Limb (tissue), 2 donors: ENCODE data around the gene SLC7A1.

Experiments
- DNase-seq, 2 donors: peaks; one replicate each; pipeline ENCODE4 v3.0.0-alpha.2; 2016; ENCODE audit errors: extremely low spot score in 2 of 2

Gene SLC7A1

DNA sequence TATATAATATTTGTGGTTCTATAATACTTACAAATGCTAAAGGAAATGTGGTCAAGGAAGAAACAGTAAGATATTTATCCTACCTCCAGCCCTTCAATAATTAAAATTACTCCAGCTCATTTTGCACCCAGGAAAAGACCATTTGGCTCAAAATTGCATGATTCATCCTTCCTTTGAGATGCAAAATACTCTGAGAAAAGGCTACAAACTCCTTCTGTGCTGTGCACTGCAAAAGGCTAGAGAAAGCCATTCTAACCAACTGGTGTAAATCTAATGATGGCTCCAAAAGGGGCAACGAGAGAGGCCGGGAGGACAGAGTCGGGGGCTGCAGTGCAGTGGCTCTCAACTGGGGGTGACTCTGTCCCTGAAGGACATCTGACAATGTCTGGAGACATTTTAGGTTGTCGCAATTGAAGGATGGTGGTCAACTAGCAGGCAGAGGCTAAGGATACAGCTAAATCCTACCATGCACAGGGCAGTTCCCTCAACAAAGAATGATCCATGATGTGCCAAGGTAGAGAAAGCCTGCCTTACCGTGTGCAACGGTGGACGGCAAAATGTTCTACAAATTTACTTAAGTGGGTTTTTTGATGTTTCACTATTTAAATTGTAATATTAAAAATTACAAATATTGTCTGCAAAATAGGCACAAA, 32.6 kb downstream of the SLC7A1 start:
- DNase-seq = no peak

DNA sequence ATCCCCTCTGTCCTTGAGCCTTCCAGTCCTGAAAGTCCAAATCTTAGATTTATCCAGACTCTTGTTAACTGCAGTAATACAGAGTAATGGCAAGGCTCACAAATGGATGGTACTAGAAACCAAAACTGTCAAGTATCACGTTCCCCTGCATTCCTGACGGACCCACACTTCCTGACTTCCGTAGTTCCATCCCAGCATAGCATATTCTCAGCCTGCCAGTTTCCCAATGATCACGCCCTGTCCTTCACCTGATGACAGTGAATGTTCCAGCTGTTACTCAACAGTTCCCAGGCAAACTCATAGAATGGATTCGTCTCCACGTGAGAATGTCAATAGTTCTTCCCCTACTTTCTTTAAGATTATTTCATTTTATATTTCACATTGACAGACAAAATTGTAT, 33.6 kb downstream of the SLC7A1 start:
- no peak for DNase-seq

GRCh38 chr13:29556742-29557141, 38.7 kb downstream of the SLC7A1 start:
- no peak for DNase-seq

- no peak for DNase-seq
Measured at GRCh38 chr13:29551214-29551613, 44.3 kb downstream of the SLC7A1 start.

GRCh38 chr13:29550430-29550988, 45.0 kb downstream of the SLC7A1 start:
- no peak for DNase-seq

DNA sequence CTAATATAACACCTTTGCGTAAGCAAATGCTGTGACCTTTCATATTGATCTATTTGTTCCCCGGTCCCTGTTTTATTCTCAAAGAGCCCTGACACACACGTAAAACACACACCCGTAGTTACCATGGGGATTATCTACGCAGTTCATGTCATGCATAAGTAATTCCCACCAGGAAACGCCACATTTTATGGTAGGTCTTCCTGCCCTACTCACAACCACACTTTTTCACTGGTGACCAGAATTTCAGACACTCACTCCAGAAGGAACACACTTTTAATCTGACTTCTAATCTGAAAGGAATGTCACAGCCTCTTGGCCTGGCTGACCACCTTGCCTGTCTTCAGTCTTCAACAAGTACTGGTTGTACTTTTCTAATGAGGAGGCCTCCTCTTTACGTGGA, 46.8 kb downstream of the SLC7A1 start:
- DNase-seq = no peak

DNA sequence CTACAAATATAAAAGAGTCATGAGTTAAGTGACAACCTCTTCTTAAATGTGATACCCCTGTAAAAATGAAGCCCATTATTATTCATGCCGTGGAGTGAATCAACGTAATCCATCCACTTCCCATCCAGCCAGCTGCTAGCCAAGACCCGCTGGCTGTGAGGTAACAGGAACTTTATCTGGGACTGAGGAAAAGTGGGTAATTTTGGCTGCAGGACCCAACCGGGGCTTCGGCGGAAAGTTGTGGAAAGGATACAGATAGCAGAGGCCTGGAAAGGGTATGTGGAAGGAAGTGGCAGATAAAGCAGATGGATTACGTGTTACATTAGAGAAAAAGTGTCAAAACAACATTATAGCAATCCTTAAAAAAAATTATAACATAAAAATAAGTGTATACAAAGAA, 48.3 kb downstream of the SLC7A1 start:
- DNase-seq = no peak

- no peak for DNase-seq
Measured at GRCh38 chr13:29546662-29547061, 48.8 kb downstream of the SLC7A1 start.

GRCh38 chr13:29545988-29546387, 49.5 kb downstream of the SLC7A1 start:
- no peak for DNase-seq

DNA sequence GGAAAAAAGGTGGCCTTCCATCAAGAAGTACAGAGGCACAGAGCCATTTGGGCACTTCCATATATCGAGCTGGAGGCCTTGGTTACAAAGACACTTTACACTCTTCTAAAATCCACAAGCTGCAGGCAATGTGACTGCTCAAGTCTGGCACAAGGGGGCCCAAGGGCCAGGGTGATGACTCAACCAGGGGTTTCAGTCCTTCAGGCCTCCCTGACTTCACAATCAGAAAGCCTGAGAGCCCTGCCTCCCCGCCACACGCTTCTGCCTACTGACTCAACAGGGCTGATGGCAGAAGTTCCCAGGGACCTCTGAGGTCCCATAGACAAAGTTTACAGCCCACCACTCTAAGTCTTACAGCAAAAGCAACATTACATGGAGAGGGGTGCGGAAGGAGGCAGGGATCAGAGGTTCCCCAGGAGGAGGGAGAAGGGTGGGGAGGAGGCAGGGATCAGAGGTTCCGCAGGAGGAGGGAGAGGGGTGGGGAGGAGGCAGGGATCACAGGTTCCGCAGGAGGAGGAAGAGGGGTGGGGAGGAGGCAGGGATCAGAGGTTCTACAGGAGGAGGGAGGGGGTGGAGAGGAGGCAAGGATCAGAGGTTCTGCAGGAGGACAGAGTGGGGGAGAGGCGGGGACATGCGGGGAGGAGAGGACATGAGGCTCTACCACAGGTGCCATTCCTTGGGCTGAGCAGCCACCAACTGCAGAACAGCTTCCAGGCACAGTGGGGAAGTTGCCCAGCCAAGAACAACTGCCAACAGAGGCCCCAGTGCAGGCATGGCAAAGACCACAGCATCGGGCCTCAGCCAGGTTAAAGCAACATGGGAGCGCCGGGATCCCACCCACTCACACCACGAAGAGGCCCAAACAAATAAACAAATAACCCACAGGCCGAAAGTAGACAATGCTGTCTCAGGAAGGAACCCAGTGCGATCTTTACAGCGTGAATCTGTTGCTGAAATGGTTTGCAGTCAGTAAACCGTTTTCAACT, 52.0 kb downstream of the SLC7A1 start:
- no peak for DNase-seq

GRCh38 chr13:29542381-29542780, 53.1 kb downstream of the SLC7A1 start:
- DNase-seq = no peak

- no peak for DNase-seq
Measured at GRCh38 chr13:29541400-29541799, 54.1 kb downstream of the SLC7A1 start.

- DNase-seq = no peak
Measured at GRCh38 chr13:29540799-29541198, 54.7 kb downstream of the SLC7A1 start.

DNA sequence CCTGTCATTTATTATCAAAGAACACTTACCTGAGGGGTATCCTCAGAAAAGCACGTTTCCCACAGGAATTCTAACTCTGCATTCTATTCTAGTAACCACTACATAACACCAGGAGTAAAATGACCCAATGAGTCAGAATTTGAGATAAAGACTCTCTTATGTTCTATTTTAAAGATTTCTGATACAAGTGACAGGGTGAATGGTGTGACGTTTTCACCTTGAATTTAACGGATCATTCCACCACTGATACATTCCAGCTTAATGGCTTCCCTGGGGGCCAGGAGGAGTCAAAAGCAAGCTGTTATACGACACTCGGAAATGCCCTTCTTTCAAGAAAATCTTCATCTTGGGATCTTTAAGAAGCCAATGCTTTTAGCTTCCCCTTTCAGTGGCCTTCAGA, 55.2 kb downstream of the SLC7A1 start:
- DNase-seq = no peak

DNA sequence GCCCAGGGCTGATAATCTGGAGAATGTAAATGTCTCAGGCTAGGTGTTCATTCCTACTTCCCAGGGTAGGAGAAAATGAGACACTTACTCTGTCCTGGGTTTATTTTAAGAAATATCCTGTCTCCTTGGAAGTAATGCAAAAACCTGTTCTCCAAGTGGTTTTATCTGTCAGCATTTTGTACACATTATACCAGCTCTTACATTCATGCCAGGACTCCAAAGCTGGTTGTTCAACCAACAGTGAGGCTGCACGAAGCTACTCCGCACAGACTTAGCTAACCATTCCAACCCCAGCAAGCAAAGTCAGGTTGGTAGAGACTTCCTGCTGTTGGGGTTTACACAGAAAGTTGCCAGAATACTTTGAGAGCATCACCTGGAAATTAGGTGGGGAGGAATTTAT, 55.6 kb downstream of the SLC7A1 start:
- no peak for DNase-seq

DNA sequence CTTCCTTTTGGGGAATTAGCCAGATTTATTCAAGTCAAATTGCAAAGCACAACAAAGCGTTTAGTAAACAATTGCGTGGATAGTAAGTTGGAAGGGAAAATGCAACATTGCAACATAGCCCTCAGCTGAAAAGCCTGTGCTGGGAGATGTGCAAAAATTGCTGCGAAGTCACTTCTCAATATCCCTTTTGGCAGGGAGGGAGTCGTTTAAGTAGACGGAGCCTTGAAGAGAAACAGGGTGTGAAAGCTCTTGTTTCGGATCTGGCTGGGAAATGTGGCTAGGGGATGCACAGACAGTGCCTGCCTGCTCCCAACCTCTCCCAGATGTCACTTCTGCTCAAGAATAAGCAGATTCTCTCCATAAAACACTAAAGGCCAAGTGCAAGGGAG, 56.8 kb downstream of the SLC7A1 start:
- DNase-seq = no peak

DNA sequence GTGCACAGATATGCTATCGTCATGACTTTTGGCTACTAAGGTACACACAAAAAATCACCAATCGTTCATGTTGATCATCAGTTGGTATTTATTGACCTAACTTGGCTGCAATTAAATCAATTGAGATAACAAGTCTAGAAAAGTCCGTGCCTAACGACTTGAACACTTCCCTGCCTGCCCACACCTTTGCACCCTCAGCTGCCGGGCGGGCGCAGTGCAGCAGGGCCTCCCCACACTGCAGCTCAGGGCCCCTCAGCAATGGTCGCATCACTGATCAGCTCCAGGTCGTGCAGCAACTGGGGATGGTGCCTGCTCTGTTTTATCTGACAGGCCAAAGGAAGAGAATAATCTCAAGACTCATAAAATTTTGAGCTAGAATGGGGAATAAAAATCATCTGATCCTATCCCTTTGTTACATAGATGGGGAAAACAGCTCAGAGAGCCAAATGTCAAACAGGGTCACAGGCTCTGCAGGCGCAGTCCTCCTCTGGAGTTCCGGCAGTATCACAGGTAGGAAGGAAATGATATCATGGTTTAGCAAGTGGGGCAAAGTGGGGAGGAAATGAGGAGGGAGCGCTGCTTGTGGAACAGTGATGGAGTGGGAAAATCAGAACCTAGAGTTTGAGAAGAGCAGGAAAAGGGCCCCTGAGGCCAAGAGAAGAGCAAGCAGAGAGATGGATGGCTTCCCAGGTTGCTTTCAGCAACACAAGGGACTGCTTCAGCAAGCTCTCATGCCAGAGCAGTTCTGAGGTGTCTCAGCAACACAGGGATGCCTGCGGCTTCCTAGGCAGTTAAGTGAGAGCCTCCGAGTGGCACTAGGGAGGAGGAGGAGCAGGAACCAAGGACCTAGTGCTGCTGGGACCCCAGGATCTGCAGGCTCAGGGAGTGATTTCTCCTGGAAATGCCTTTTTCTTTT, 57.5 kb downstream of the SLC7A1 start:
- DNase-seq = no peak

- DNase-seq = no peak
Measured at GRCh38 chr13:29536853-29537252, 58.6 kb downstream of the SLC7A1 start.

DNA sequence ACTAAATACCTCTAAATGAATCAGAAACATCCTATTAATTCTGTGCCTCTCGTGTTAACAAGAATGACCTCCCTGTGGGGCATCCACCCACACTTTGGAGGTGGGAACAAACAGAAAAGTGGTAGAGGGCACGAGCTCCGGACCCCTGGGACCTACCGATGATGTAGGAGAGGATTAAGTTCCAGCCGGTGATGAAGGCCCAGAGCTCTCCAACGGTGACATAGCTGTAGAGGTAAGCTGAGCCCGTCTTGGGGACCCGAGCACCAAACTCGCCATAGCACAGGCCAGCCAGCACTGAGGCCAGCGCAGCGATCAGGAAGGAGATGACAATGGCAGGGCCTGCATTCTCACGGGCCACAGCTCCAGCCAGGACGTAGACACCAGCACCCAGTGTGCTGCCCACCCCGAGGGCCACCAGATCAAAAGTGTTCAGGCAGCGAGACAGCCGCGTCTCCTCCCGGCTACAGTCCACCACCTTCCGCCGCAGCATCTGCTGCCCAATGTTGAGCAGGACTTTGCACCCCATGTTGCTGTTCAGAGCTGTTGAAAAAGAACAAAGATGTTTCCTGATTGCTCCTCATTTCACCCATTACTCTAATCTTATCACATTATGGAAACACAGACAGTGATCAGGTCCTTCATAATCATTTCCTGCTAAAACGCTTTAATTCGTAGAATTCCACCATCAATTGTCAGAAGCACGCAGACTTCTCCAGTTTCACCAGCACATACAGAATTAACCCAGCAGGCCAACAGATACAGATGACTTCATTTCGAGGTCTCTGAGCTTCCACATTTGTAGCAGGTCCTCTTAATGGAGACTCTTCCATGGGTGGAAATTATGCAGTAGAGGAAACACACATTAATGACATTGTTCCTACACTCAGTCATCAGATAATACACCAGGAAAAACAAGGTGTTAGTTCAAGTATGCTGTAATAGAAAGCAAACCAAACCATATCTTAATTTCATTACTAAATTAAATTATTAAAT, 59.5 kb downstream of the SLC7A1 start:
- DNase-seq = no peak

DNA sequence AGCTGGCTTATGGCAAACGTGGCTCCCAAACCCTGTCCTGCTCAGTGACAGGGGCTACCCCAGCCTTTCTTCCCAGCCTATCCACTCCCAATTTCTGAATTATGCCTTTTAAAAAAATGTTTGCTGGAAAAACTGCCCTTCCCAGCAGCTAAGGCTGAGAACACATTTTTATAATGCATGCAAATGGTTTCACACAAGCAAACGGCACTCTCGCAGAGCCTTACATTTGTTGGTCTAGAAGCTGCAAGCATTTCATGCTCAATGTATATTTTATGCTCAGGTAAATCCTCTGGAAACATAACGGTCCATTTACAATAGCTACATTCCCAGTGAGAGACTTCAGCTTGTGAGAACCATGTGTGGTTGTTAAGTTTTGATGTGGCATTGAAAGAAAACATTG, 61.4 kb downstream of the SLC7A1 start:
- DNase-seq = no peak
